ENCODE data around the gene ITGB4. TPM values are rescaled to one million over a fixed set of nuclear protein-coding genes. Genes with fewer than 3 reads are reported as not detected.
A peak's percentile ranks its signal among the peaks of the same experiment; 100 is the strongest.

Gene ITGB4
- polyA plus RNA-seq, 2 of the 4 experiments (the other 2 are of a cell fraction): 20.6 to 37.4 TPM

DNA sequence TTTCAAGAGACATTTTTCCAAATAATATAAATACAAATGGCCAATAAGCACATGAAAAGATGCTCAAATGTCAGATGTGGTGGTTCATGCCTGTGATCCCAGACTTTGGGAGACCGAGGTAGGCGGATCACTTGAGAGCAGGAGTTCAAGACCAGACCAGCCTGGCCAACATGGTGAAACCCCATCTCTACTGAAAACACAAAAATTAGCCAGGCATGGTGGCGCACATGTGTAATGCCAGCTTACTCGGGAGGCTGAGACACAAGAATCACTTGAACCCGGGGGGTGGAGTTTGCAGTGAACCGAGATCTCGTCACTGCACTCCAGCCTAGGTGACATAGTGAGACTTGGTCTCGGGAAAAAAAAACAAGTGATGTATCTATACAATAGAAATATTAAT lies 46.6 kb downstream of the ITGB4 start:
- CTCF ChIA-PET: interaction anchor here (0.7 to 2.5 kb wide), 8 partner anchors 10 to 179 kb away, joined by 3 to 10 read pairs (median 3); partner anchors contain the start of gene SMIM5
- FAIRE-seq: no peak

DNA sequence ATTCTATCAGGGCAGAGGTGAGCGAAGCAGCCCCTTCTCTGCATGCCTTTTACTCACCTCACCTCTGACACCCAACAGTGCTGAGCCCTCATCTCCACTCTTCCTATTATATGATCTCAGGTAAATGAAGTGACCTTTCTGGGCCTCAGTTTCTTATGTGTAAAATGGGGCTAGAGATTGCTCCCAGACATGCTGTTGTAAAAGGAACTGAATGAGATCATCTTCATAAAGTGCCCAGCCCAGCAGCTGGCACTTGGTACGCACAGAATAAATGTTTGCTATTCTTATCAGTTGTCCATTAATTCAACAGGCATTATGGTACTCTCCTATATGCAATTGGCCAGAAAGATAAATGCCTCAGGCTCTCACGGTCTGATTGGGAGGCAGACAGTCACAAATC lies 48.3 kb downstream of the ITGB4 start:
- no peak overlapping the region for H3K4me3 ChIP-seq
- TF ChIP-seq ESRRA (IDR thresholded peaks at IDR 0.05; ENCODE audit: borderline replicate concordance, low read length) (peak; percentile 63; the same call in 1 of the 2 replicates), ZSCAN20 (CRISPR knock-in tag; IDR thresholded peaks at IDR 0.05) (no peak), RCOR1 (IDR thresholded peaks at IDR 0.05; ENCODE audit: low read depth, low read length) (no peak), KDM5A (IDR thresholded peaks at IDR 0.05) (no peak), MAFK (IDR thresholded peaks at IDR 0.05; ENCODE audit: partially characterized antibody) (no peak)
- FAIRE-seq: no peak
- no peaks in the 10 kb centered on the region for H3K4me1 ChIP-seq
- H3K4me2 ChIP-seq: no peak overlapping the region
- H3K27ac ChIP-seq: no peak overlapping the region
- CTCF ChIA-PET: interaction anchor here (0.6 to 5.4 kb wide), 13 partner anchors 9 to 352 kb away, joined by 3 to 30 read pairs (median 5); partner anchors contain the start of genes MRPL38, SMIM5 and TRIM65
- no peak for DNase-seq (ENCODE audit: low read depth in 1 of 2, low spot score in 1 of 2)
- H3K9me3 ChIP-seq: no peaks in the 10 kb centered on the region
- POLR2A ChIA-PET: interaction anchor here (1.8 kb wide), 1 partner anchor 11 kb away, joined by 24 read pairs; no protein-coding TSS in a partner anchor
- ATAC-seq: no peak
- 60% methylated on average over 3 of the region's 3 CpGs for WGBS (ENCODE audit: missing lambda C conversion rate)

More for the DNA sequence above, 46.6 kb downstream of the ITGB4 start:
- no peak overlapping the region for H3K27ac ChIP-seq
- POLR2A ChIA-PET: interaction anchor here (0.6 kb wide), 1 partner anchor 12 kb away, joined by 5 read pairs; no protein-coding TSS in a partner anchor
- H3K4me3 ChIP-seq: no peak overlapping the region
- WGBS (ENCODE audit: missing lambda C conversion rate): 82% methylated on average over 8 of the region's 8 CpGs
- DNase-seq (ENCODE audit: low read depth in 1 of 2, low spot score in 1 of 2) (no peak), ATAC-seq (no peak)
- H3K4me1 ChIP-seq: peaks cover 13% of the 10 kb centered on the region
- no peaks in the 10 kb centered on the region for H3K9me3 ChIP-seq
- H3K4me2 ChIP-seq: no peak overlapping the region
- no peak for TF ChIP-seq NR3C1 (IDR thresholded peaks at IDR 0.05)

DNA sequence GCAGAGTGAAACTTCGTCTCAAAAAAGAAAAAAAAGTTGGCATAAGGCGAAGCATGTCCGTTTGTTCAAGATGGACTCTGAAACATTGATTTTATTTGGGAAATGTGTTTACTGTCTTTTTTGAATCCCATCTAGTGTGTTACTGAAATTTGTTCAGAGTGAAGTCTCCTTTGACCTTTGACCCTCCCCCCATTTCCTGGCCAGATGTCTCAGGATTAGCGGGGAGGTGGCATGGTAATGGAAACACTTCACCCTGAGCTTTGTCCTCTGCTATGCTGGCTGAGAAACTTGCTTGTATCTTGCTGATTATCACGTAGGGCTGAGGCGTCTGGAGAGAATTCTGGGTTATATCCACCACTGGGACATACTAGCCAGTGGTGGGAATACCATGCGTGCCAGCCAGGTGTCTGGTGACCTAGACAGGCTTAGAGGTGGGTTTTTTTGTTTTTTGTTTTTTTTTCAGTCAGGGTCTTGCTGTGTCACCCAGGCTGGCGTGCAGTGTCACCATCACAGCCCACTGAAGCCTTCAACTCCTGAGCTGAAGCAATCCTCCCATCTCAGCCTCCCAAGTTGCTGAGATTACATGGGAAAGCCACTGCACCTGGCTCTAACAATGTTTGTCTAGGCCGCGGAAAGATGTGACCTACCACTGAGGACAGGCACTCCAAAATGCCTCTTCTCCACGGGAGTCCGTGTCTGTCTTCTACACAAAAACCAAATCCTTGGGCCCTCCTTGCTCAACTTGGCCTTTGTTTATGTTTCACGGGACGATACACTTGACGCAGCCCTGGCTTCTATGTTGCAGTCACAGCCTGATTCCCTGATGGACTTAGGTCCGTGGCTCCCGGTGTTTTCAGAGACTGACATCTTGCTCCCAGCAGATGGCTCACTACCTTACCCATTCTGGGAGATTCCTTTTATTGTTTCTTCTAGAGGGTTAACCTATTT lies 50.3 kb downstream of the ITGB4 start:
- FAIRE-seq (no peak), DNase-seq (ENCODE audit: low read depth in 1 of 2, low spot score in 1 of 2) (no peak), ATAC-seq (no peak)
- peaks cover 1% of the 10 kb centered on the region; the same call in 2 of the 3 replicates for H3K4me1 ChIP-seq
- TF ChIP-seq, protein P1, sequence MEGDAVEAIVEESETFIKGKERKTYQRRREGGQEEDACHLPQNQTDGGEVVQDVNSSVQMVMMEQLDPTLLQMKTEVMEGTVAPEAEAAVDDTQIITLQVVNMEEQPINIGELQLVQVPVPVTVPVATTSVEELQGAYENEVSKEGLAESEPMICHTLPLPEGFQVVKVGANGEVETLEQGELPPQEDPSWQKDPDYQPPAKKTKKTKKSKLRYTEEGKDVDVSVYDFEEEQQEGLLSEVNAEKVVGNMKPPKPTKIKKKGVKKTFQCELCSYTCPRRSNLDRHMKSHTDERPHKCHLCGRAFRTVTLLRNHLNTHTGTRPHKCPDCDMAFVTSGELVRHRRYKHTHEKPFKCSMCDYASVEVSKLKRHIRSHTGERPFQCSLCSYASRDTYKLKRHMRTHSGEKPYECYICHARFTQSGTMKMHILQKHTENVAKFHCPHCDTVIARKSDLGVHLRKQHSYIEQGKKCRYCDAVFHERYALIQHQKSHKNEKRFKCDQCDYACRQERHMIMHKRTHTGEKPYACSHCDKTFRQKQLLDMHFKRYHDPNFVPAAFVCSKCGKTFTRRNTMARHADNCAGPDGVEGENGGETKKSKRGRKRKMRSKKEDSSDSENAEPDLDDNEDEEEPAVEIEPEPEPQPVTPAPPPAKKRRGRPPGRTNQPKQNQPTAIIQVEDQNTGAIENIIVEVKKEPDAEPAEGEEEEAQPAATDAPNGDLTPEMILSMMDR (IDR thresholded peaks at IDR 0.05): peak; percentile 35; the same call in 2 of the 3 replicates
- TF ChIP-seq SMC3 (IDR thresholded peaks at IDR 0.05) (0 out of 3 replicates have a peak, but pooled peaks have one; percentile 22), HEYL (CRISPR knock-in tag; IDR thresholded peaks at IDR 0.05) (no peak), RNF2 (IDR thresholded peaks at IDR 0.05; ENCODE audit: borderline replicate concordance, low read depth) (no peak), RAD21 (conservative IDR thresholded peaks at IDR 0.05 in 1 of 2, IDR thresholded peaks at IDR 0.05 in 1 of 2) (peak in 1 of 2 experiments; percentile 39; a peak in 2 of 5 replicates), FOXS1 (CRISPR knock-in tag; IDR thresholded peaks at IDR 0.05) (no peak), ZFP36 (IDR thresholded peaks at IDR 0.05; ENCODE audit: borderline replicate concordance, partially characterized antibody) (no peak)
- no peak overlapping the region for H3K4me2 ChIP-seq
- no peaks in the 10 kb centered on the region for H3K9me3 ChIP-seq
- no peak overlapping the region for H3K27ac ChIP-seq
- H3K4me3 ChIP-seq: no peak overlapping the region
- 73% methylated on average over 17 of the region's 17 CpGs for WGBS (ENCODE audit: missing lambda C conversion rate)
- ChIA-PET POLR2A (interaction anchor here (0.6 to 1.3 kb wide), 3 partner anchors 8 to 169 kb away, joined by 3 to 5 read pairs (median 4); no protein-coding TSS in a partner anchor), CTCF (interaction anchor here (0.9 to 5.4 kb wide), 9 partner anchors 7 to 138 kb away, joined by 3 to 30 read pairs (median 4); partner anchors contain the start of genes SMIM5 and UNK)

DNA sequence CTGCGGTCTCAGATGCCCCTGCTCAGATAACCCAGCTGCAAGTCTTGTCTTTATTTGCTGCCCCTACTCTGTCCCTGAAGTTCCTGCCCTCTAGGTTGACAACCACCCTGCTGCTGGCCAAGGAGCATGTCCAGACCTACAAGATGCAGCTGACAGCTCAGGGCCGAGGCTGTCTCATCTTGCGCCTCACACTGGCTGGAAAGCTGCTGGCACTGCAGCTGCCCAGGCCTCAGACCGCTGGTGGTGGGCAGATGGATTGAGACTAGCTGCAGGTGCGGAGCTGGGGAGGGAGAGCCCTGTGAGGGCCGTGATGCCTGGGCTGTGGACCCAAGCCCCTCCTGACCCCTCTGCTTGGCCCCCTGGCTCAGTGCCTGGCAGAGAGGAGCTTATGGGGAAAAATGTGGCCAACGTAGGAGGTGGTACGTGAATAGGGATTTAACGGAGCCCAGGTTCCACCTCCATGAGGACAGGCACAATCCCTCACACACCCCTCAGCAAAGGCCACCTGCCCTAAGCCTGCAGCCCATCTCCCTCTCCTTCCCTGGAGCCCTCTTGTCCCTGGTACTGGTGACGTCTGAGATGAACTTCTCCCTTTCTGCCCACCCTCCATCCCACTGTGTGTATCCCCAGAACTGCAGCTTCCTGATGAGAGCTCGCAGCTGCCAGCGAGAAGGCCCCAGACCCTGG lies 52.0 kb downstream of the ITGB4 start:
- peaks cover 13% of the 10 kb centered on the region for H3K4me1 ChIP-seq
- no peak overlapping the region for H3K4me3 ChIP-seq
- TF ChIP-seq POLR2AphosphoS2 (conservative IDR thresholded peaks at IDR 0.05; ENCODE audit: low read length) (peak; percentile 67; the same call in 1 of the 2 replicates), ZFP36 (IDR thresholded peaks at IDR 0.05; ENCODE audit: borderline replicate concordance, partially characterized antibody) (no peak)
- no peak overlapping the region for H3K27ac ChIP-seq
- 88% methylated on average over 12 of the region's 12 CpGs for WGBS (ENCODE audit: missing lambda C conversion rate)
- H3K9me3 ChIP-seq: no peaks in the 10 kb centered on the region
- DNase-seq (ENCODE audit: low read depth in 1 of 2, low spot score in 1 of 2) (no peak), ATAC-seq (peak; percentile 25 to 40; a peak in 5 of 6 replicates), FAIRE-seq (no peak)
- no peak overlapping the region for H3K4me2 ChIP-seq
- ChIA-PET CTCF (interaction anchor here (0.7 to 9.7 kb wide), 16 partner anchors 10 to 140 kb away, joined by 3 to 131 read pairs (median 5); partner anchors contain the start of genes GALK1, SMIM5, TRIM65 and UNK), POLR2A (interaction anchor here (1.0 kb wide), 2 partner anchors 10 to 83 kb away, joined by 3 to 4 read pairs; no protein-coding TSS in a partner anchor)
